Vagina (tissue), 2 donors: ENCODE results near the gene ZNF516. TPM values are rescaled to one million over a fixed set of nuclear protein-coding genes. Genes with fewer than 3 reads are reported as not detected.

Experiments used
- DNase-seq, 2 donors: peaks; one replicate each; pipeline ENCODE4 v3.0.0-alpha.2; 2017; ENCODE audit errors: extremely low spot score in 2 of 2
- H3K27ac ChIP-seq: fragments of 200-600 bp; sonication (generic); one replicate; pipeline ENCODE4 v1.5.1; 2019
- H3K27me3 ChIP-seq: fragments of 200-600 bp; sonication (generic); one replicate; pipeline ENCODE4 v1.5.1; 2019
- H3K36me3 ChIP-seq, 2 donors: fragments of 200-600 bp; sonication (generic); one replicate each; pipeline ENCODE4 v1.5.1; 2017 to 2019
- H3K4me1 ChIP-seq: fragments of 200-600 bp; sonication (generic); one replicate; pipeline ENCODE4 v1.5.1; 2019
- H3K4me3 ChIP-seq, 2 donors: fragments of 200-600 bp; sonication (generic); 1 replicate in 1 of 2; 2 replicates in 1 of 2; pipeline ENCODE4 v1.5.1; 2016 to 2019
- H3K9me3 ChIP-seq: fragments of 200-600 bp; sonication (generic); one replicate; pipeline ENCODE4 v1.5.1; 2019
- POLR2A ChIP-seq, 2 donors: fragments of 450-650 bp; IDR thresholded peaks; one replicate each; pipeline ENCODE4 v1.6.1; 2017; ENCODE audit warnings: antibody characterized with exemption in 2 of 2, mild to moderate bottlenecking in 2 of 2, moderate library complexity in 2 of 2
- POLR2AphosphoS5 ChIP-seq, 2 donors: sonication (generic); formaldehyde crosslinking; IDR thresholded peaks; one replicate each; pipeline ENCODE4 v1.9.0; 2017; ENCODE audit warnings: antibody characterized with exemption in 2 of 2, mild to moderate bottlenecking in 2 of 2, low read depth in 1 of 2; ENCODE audit not compliant: insufficient read depth in 1 of 2
- intact Hi-C: fragments of 100-400 bp; cut with DNase I; formaldehyde crosslinking; loops from one replicate; pipeline ENCODE4 v1.15.1; 2023
- total RNA-seq: library from RNA; depleted of rRNA; stranded (reverse); fragments of >200 nt; gene quantifications from one replicate; pipeline ENCODE4 v1.2.3, GENCODE V29; 2016
- TF ChIP-seq, protein P1 (sequence below), 3 experiments: fragments of 450-650 bp in 2 of 3; fragments of 200-600 bp in 1 of 3; sonication (generic) in 1 of 3; IDR thresholded peaks; one replicate each; pipeline ENCODE4 v1.5.1; 2017 to 2019; ENCODE audit warnings: antibody characterized with exemption in 3 of 3, mild to moderate bottlenecking in 2 of 3, moderate library complexity in 2 of 3

ZNF516 gene
- total RNA-seq, 1 donor from 2014 or later: 46.4 TPM

DNA sequence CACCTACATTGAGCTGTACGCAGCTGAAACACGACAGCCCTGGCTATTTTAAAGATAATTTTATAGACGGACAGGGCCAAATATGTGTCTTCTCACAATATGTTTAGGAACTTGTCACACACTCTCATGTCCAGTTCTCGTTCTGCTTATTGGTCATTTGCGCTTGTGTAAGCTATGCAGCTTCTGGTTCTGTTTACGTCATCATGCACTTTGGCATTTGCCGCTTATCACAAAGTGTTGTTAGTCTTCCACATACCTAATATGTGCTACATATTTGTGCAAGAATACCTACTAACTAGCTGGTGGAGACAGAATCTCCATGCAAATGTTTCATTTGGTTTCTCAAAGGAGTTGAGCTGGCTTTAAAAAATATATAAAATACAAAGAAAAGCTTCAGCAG is 7.5 kb upstream of the ZNF516 start:
- Histone ChIP-seq H3K9me3 (no peaks in the 10 kb centered on the region), H3K36me3 (no peaks in the 10 kb centered on the region), H3K4me1 (no peaks in the 10 kb centered on the region), H3K27ac (no peak overlapping the region), H3K27me3 (no peaks in the 10 kb centered on the region), H3K4me3 (no peak overlapping the region)
- intact Hi-C loops: no loop called here
- TF ChIP-seq, protein P1, sequence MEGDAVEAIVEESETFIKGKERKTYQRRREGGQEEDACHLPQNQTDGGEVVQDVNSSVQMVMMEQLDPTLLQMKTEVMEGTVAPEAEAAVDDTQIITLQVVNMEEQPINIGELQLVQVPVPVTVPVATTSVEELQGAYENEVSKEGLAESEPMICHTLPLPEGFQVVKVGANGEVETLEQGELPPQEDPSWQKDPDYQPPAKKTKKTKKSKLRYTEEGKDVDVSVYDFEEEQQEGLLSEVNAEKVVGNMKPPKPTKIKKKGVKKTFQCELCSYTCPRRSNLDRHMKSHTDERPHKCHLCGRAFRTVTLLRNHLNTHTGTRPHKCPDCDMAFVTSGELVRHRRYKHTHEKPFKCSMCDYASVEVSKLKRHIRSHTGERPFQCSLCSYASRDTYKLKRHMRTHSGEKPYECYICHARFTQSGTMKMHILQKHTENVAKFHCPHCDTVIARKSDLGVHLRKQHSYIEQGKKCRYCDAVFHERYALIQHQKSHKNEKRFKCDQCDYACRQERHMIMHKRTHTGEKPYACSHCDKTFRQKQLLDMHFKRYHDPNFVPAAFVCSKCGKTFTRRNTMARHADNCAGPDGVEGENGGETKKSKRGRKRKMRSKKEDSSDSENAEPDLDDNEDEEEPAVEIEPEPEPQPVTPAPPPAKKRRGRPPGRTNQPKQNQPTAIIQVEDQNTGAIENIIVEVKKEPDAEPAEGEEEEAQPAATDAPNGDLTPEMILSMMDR (IDR thresholded peaks at IDR 0.05): no peak
- TF ChIP-seq POLR2AphosphoS5 (IDR thresholded peaks at IDR 0.05; ENCODE audit: insufficient read depth in 1 of 2, low read depth in 1 of 2) (no peak), POLR2A (IDR thresholded peaks at IDR 0.05) (no peak)
- no peak for DNase-seq

DNA sequence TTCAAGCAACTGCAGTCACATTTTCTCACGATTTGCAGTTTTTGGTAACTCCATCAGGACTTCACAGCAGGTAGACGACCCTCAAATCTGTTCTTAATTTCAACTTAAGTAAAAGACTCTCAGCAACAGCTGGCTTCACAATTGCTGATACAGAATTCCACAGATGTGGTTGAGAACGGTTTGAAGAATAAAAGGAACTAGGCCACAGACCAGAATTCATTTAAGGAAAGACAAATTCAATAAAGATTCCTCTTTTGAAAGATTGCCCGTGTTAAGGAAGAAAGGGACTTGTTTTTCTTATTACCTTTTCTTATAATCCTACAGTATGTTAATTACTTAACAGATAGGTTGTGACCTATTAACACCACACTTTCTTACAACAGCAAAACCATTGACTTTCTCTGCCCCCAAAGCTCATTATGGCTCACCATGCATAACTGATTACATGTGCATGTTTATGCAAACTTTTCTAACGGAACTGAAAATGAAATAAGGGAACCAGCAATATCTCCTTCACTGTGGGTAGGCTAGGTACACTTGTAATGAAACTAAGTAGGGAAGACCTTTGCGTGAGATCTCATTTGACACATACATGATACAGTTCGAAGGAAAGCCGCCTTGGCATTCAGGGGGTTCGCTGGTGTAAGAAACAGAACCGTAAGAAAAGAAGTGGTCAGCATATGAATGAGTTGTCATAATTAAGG is 4.7 kb upstream of the ZNF516 start:
- intact Hi-C loops: loop anchor here (10.0 kb wide), 1 partner anchor 85 kb away; no protein-coding TSS in a partner anchor
- H3K4me1 ChIP-seq: peaks cover 5% of the 10 kb centered on the region
- H3K27me3 ChIP-seq: no peaks in the 10 kb centered on the region
- H3K36me3 ChIP-seq: no peaks in the 10 kb centered on the region
- no peaks in the 10 kb centered on the region for H3K9me3 ChIP-seq
- TF ChIP-seq POLR2AphosphoS5 (IDR thresholded peaks at IDR 0.05; ENCODE audit: insufficient read depth in 1 of 2, low read depth in 1 of 2) (no peak), POLR2A (IDR thresholded peaks at IDR 0.05) (no peak)
- TF ChIP-seq, protein P1 (IDR thresholded peaks at IDR 0.05): no peak
- no peak overlapping the region for H3K27ac ChIP-seq
- no peak for DNase-seq
- H3K4me3 ChIP-seq: no peak overlapping the region

DNA sequence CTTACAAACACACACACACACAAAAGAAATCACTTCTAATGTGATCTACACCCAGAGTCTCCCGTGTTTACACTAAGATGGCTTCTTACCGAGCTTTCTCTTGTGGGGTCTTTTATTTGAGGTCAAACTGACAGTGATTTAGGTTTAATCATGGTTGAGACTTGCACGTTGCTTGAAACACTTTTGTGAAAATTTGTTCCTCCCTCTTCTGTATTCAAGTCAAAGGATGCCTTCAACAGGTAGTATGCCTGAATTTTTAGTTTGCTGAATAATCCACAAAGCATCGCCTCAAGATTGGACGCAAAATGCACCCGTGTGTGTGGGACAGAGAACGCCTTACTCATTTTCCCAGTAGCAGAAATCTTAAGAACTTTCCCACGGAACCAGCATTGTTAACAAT is 4.0 kb upstream of the ZNF516 start:
- DNase-seq: no peak
- no peaks in the 10 kb centered on the region for H3K9me3 ChIP-seq
- H3K4me3 ChIP-seq: no peak overlapping the region
- no peak overlapping the region for H3K27ac ChIP-seq
- TF ChIP-seq POLR2A (IDR thresholded peaks at IDR 0.05) (no peak), POLR2AphosphoS5 (IDR thresholded peaks at IDR 0.05; ENCODE audit: insufficient read depth in 1 of 2, low read depth in 1 of 2) (no peak)
- TF ChIP-seq, protein P1 (IDR thresholded peaks at IDR 0.05): no peak
- intact Hi-C loops: loop anchor here (10.0 kb wide), 1 partner anchor 84 kb away; no protein-coding TSS in a partner anchor
- H3K27me3 ChIP-seq: no peaks in the 10 kb centered on the region
- H3K4me1 ChIP-seq: peaks cover 5% of the 10 kb centered on the region
- H3K36me3 ChIP-seq: no peaks in the 10 kb centered on the region

DNA sequence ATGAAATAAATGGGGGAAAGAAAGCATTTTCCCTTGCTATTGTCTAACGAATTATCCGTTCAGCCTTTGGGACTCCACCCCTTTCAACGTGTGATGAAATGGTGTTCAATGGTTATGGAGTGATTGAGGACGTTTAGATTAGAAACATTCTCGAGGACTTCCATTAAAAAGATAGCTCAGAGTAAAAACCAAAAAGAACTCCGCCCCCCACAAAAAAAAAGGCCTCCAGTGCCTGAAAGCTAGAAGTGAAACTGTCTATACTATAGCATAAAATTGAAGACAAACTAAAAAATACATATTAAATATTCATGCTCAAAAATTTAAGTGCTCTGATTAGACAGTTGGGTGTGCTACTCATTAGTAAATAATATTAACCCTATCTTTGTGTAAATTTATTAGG is 3.0 kb upstream of the ZNF516 start:
- H3K27me3 ChIP-seq: no peaks in the 10 kb centered on the region
- intact Hi-C loops: loop anchor here (10.0 kb wide), 1 partner anchor 83 kb away; no protein-coding TSS in a partner anchor
- H3K36me3 ChIP-seq: no peaks in the 10 kb centered on the region
- H3K4me1 ChIP-seq: peaks cover 5% of the 10 kb centered on the region
- no peak overlapping the region for H3K4me3 ChIP-seq
- no peak overlapping the region for H3K27ac ChIP-seq
- TF ChIP-seq, protein P1 (IDR thresholded peaks at IDR 0.05): no peak
- TF ChIP-seq POLR2AphosphoS5 (IDR thresholded peaks at IDR 0.05; ENCODE audit: insufficient read depth in 1 of 2, low read depth in 1 of 2) (no peak), POLR2A (IDR thresholded peaks at IDR 0.05) (no peak)
- no peaks in the 10 kb centered on the region for H3K9me3 ChIP-seq
- no peak for DNase-seq

DNA sequence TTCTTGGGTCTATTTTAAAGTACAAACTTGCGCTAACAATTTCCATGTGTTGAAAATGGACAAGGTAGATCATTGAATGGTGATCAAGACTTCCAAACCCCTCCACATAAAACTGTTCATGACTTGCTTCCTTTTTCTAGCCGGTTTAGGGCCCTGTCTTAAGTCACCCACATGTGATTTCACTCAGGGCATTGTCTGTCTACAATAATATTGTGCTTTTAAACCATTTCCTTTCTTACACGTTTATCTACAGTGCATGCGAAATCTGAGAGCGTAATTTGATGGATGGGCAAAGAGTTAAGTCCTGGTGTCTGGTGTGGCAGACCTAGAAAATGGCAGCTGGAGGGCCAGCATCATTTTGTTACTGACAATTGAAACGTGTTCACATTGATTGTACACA is 2.0 kb upstream of the ZNF516 start:
- no peak overlapping the region for H3K4me3 ChIP-seq
- H3K9me3 ChIP-seq: no peaks in the 10 kb centered on the region
- no peak for DNase-seq
- H3K27ac ChIP-seq: peak overlapping the region; percentile 95
- H3K27me3 ChIP-seq: no peaks in the 10 kb centered on the region
- intact Hi-C loops: loop anchor here (10.0 kb wide), 1 partner anchor 82 kb away; no protein-coding TSS in a partner anchor
- H3K4me1 ChIP-seq: peaks cover 5% of the 10 kb centered on the region
- no peaks in the 10 kb centered on the region for H3K36me3 ChIP-seq
- no peak for TF ChIP-seq POLR2A (IDR thresholded peaks at IDR 0.05)
- no peak for TF ChIP-seq POLR2AphosphoS5 (IDR thresholded peaks at IDR 0.05; ENCODE audit: insufficient read depth in 1 of 2, low read depth in 1 of 2)
- TF ChIP-seq, protein P1 (IDR thresholded peaks at IDR 0.05): no peak
